Peyer's patch (tissue), 4 donors: ENCODE measurements around the gene CFHR3.
"Not testable (repeated sequence)": the region's sequence is repeated elsewhere in the genome, so short reads cannot be mapped to it uniquely, and the experiment has no call there.

Experiments used
- CTCF ChIP-seq, 6 experiments: fragments of 450-650 bp in 4 of 6; fragments of 200-600 bp in 2 of 6; sonication (generic) in 1 of 6; IDR thresholded peaks; one replicate each; pipeline ENCODE4 v1.5.1; 2017 to 2019; ENCODE audit warnings: antibody characterized with exemption in 6 of 6, mild to moderate bottlenecking in 3 of 6, moderate library complexity in 1 of 6
- POLR2A ChIP-seq, 2 donors: fragments of 450-650 bp; IDR thresholded peaks; one replicate each; pipeline ENCODE4 v1.5.1; 2017; ENCODE audit warnings: antibody characterized with exemption in 2 of 2, mild to moderate bottlenecking in 2 of 2, moderate library complexity in 2 of 2

GRCh38 chr1:196819531-196819930 lies 44.9 kb downstream of the CFHR3 start, which contains the start of gene CFHR1:
- TF ChIP-seq CTCF, POLR2A (IDR thresholded peaks at IDR 0.05): not testable (repeated sequence)
